ENCODE results near the gene LCE4A. TPM values are rescaled to one million over a fixed set of nuclear protein-coding genes. Genes with fewer than 3 reads are reported as not detected.

LCE4A gene
- total and polyA plus RNA-seq, 10 of the 15 experiments (the other 5 are each of a cell fraction or from before 2014, with no cell fraction given) = not detected

DNA sequence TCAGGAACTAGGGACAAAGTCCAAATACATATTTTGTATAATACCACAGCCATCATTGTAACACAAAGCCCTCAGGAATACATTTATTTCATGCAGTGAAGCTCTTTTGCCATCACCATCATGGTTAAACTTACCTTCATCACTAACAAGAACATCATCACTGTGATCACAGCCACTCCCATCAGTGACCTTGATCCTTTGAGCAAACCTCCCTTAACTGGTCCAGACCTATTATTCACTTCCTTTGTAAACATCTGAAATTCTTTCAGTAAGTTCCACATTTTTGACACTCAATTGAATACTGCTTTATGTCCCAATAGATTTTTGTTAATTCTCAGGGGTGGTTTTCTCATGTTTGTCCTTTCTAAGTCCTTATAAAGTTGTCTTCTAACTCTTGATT, 33.7 kb downstream of the LCE4A start:
- no TSS peak for BruUV-seq (replicated peaks)
- no peak for FAIRE-seq
- no peak overlapping the region for H3K9ac ChIP-seq (ENCODE audit: control insufficient read depth, insufficient read depth, low read length)
- ATAC-seq = no peak
- ChIA-PET POLR2A (no interaction called here), CTCF (interaction anchor here (1.3 kb wide), 1 partner anchor 24 kb away, joined by 3 read pairs; no protein-coding TSS in a partner anchor), SMC1A (ENCODE audit: uncharacterized antibody, unreplicated experiment) (no interaction called here), RAD21 (ENCODE audit: unreplicated experiment) (no interaction called here)
- intact Hi-C loops (cut with micrococcal nuclease; ENCODE audit: unreplicated experiment) (no loop called here), in situ Hi-C loops (cut with MboI) (no loop called here)
- H3K4me1 ChIP-seq (ENCODE audit: control insufficient read depth, insufficient read depth, low read length) = no peaks in the 10 kb centered on the region
- no peak overlapping the region for H2AFZ ChIP-seq (ENCODE audit: control insufficient read depth, low read depth, low read length)
- no peak for DNase-seq (ENCODE audit: low read depth, low spot score)
- no peak overlapping the region for H3K4me2 ChIP-seq (ENCODE audit: control insufficient read depth, insufficient read depth)
- no peak overlapping the region for H3K4me3 ChIP-seq
- no peaks in the 10 kb centered on the region for H3K36me3 ChIP-seq (ENCODE audit: control insufficient read depth in 2 of 2, insufficient read depth in 2 of 2, low read length in 1 of 2)
- TF ChIP-seq SUZ12 (IDR thresholded peaks at IDR 0.05; ENCODE audit: unreplicated experiment) (no peak), IKZF1 (conservative IDR thresholded peaks at IDR 0.05) (no peak), POLR2A (IDR thresholded peaks at IDR 0.05; ENCODE audit: low read depth, low read length) (no peak), KDM1A (IDR thresholded peaks at IDR 0.05; ENCODE audit: borderline replicate concordance) (no peak), ZNF384 (IDR thresholded peaks at IDR 0.05; ENCODE audit: borderline replicate concordance, low read depth, low read length) (no peak), RFX5 (IDR thresholded peaks at IDR 0.05; ENCODE audit: low read depth, low read length) (no peak), TCF7 (IDR thresholded peaks at IDR 0.05; ENCODE audit: borderline replicate concordance) (no peak), TAF1 (IDR thresholded peaks at IDR 0.05; ENCODE audit: borderline replicate concordance, low read depth, low read length) (no peak)
- TF ChIP-seq, protein P1, sequence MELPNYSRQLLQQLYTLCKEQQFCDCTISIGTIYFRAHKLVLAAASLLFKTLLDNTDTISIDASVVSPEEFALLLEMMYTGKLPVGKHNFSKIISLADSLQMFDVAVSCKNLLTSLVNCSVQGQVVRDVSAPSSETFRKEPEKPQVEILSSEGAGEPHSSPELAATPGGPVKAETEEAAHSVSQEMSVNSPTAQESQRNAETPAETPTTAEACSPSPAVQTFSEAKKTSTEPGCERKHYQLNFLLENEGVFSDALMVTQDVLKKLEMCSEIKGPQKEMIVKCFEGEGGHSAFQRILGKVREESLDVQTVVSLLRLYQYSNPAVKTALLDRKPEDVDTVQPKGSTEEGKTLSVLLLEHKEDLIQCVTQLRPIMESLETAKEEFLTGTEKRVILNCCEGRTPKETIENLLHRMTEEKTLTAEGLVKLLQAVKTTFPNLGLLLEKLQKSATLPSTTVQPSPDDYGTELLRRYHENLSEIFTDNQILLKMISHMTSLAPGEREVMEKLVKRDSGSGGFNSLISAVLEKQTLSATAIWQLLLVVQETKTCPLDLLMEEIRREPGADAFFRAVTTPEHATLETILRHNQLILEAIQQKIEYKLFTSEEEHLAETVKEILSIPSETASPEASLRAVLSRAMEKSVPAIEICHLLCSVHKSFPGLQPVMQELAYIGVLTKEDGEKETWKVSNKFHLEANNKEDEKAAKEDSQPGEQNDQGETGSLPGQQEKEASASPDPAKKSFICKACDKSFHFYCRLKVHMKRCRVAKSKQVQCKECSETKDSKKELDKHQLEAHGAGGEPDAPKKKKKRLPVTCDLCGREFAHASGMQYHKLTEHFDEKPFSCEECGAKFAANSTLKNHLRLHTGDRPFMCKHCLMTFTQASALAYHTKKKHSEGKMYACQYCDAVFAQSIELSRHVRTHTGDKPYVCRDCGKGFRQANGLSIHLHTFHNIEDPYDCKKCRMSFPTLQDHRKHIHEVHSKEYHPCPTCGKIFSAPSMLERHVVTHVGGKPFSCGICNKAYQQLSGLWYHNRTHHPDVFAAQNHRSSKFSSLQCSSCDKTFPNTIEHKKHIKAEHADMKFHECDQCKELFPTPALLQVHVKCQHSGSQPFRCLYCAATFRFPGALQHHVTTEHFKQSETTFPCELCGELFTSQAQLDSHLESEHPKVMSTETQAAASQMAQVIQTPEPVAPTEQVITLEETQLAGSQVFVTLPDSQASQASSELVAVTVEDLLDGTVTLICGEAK (IDR thresholded peaks at IDR 0.05; ENCODE audit: borderline replicate concordance) = no peak
- TF ChIP-seq, protein P2, sequence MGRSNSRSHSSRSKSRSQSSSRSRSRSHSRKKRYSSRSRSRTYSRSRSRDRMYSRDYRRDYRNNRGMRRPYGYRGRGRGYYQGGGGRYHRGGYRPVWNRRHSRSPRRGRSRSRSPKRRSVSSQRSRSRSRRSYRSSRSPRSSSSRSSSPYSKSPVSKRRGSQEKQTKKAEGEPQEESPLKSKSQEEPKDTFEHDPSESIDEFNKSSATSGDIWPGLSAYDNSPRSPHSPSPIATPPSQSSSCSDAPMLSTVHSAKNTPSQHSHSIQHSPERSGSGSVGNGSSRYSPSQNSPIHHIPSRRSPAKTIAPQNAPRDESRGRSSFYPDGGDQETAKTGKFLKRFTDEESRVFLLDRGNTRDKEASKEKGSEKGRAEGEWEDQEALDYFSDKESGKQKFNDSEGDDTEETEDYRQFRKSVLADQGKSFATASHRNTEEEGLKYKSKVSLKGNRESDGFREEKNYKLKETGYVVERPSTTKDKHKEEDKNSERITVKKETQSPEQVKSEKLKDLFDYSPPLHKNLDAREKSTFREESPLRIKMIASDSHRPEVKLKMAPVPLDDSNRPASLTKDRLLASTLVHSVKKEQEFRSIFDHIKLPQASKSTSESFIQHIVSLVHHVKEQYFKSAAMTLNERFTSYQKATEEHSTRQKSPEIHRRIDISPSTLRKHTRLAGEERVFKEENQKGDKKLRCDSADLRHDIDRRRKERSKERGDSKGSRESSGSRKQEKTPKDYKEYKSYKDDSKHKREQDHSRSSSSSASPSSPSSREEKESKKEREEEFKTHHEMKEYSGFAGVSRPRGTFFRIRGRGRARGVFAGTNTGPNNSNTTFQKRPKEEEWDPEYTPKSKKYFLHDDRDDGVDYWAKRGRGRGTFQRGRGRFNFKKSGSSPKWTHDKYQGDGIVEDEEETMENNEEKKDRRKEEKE (IDR thresholded peaks at IDR 0.05) = no peak
- TF ChIP-seq, protein P3, sequence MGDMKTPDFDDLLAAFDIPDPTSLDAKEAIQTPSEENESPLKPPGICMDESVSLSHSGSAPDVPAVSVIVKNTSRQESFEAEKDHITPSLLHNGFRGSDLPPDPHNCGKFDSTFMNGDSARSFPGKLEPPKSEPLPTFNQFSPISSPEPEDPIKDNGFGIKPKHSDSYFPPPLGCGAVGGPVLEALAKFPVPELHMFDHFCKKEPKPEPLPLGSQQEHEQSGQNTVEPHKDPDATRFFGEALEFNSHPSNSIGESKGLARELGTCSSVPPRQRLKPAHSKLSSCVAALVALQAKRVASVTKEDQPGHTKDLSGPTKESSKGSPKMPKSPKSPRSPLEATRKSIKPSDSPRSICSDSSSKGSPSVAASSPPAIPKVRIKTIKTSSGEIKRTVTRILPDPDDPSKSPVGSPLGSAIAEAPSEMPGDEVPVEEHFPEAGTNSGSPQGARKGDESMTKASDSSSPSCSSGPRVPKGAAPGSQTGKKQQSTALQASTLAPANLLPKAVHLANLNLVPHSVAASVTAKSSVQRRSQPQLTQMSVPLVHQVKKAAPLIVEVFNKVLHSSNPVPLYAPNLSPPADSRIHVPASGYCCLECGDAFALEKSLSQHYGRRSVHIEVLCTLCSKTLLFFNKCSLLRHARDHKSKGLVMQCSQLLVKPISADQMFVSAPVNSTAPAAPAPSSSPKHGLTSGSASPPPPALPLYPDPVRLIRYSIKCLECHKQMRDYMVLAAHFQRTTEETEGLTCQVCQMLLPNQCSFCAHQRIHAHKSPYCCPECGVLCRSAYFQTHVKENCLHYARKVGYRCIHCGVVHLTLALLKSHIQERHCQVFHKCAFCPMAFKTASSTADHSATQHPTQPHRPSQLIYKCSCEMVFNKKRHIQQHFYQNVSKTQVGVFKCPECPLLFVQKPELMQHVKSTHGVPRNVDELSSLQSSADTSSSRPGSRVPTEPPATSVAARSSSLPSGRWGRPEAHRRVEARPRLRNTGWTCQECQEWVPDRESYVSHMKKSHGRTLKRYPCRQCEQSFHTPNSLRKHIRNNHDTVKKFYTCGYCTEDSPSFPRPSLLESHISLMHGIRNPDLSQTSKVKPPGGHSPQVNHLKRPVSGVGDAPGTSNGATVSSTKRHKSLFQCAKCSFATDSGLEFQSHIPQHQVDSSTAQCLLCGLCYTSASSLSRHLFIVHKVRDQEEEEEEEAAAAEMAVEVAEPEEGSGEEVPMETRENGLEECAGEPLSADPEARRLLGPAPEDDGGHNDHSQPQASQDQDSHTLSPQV (IDR thresholded peaks at IDR 0.05) = no peak
- no peaks in the 10 kb centered on the region; a peak in 1 of 4 replicates for H3K27me3 ChIP-seq (replicated peaks in 1 of 2; ENCODE audit: control insufficient read depth in 2 of 2, insufficient read depth in 2 of 2, low read length in 1 of 2)
- no peaks in the 10 kb centered on the region for H3K9me3 ChIP-seq (replicated peaks; ENCODE audit: control insufficient read depth, insufficient read depth, low read length)
- no peaks in the 10 kb centered on the region for H3K79me2 ChIP-seq (ENCODE audit: control insufficient read depth, insufficient read depth, low read length)
- H4K20me1 ChIP-seq (ENCODE audit: control insufficient read depth, insufficient read depth) = no peaks in the 10 kb centered on the region
- H3K27ac ChIP-seq (ENCODE audit: control insufficient read depth, insufficient read depth) = no peak overlapping the region

Measured in GM12878 (cell line).